BLaER1 treated with 17β-estradiol and CSF1 and Interleukin-3, amounts not matched to agents 10 nM and 100 nM (cell line): ENCODE results near the gene ESYT3.

ENCODE experiments used
- H3K27ac ChIP-seq, 11 experiments: shearing (Covaris generic); formaldehyde crosslinking; 2 replicates each; pipeline ENCODE4 v1.8.1; 2022
- H3K27me3 ChIP-seq, 11 experiments: shearing (Covaris generic); formaldehyde crosslinking; 2 replicates each; pipeline ENCODE4 v1.8.1; 2022
- H3K36me3 ChIP-seq, 11 experiments: shearing (Covaris generic); formaldehyde crosslinking; 2 replicates each; pipeline ENCODE4 v1.8.1; 2022
- H3K4me1 ChIP-seq, 10 experiments: shearing (Covaris generic); formaldehyde crosslinking; 2 replicates each; pipeline ENCODE4 v1.8.1; 2022
- H3K4me2 ChIP-seq, 11 experiments: shearing (Covaris generic); formaldehyde crosslinking; 2 replicates each; pipeline ENCODE4 v1.8.1; 2022
- H3K4me3 ChIP-seq, 10 experiments: shearing (Covaris generic); formaldehyde crosslinking; 2 replicates each; pipeline ENCODE4 v1.8.1; 2022
- H3K9ac ChIP-seq, 11 experiments: shearing (Covaris generic); formaldehyde crosslinking; 2 replicates each; pipeline ENCODE4 v1.8.1; 2022
- H3K9me3 ChIP-seq, 11 experiments: shearing (Covaris generic); formaldehyde crosslinking; replicated peaks in 1 of 11; 2 replicates each; pipeline ENCODE4 v1.8.1; 2022
- H4K20me1 ChIP-seq, 11 experiments: shearing (Covaris generic); formaldehyde crosslinking; 2 replicates each; pipeline ENCODE4 v1.8.1; 2022
- Cebpa-rat ChIP-seq, 11 experiments: shearing (Covaris generic); IDR thresholded peaks; 2 replicates each; pipeline ENCODE4 v1.8.1; 2022

Gene ESYT3, protein sequence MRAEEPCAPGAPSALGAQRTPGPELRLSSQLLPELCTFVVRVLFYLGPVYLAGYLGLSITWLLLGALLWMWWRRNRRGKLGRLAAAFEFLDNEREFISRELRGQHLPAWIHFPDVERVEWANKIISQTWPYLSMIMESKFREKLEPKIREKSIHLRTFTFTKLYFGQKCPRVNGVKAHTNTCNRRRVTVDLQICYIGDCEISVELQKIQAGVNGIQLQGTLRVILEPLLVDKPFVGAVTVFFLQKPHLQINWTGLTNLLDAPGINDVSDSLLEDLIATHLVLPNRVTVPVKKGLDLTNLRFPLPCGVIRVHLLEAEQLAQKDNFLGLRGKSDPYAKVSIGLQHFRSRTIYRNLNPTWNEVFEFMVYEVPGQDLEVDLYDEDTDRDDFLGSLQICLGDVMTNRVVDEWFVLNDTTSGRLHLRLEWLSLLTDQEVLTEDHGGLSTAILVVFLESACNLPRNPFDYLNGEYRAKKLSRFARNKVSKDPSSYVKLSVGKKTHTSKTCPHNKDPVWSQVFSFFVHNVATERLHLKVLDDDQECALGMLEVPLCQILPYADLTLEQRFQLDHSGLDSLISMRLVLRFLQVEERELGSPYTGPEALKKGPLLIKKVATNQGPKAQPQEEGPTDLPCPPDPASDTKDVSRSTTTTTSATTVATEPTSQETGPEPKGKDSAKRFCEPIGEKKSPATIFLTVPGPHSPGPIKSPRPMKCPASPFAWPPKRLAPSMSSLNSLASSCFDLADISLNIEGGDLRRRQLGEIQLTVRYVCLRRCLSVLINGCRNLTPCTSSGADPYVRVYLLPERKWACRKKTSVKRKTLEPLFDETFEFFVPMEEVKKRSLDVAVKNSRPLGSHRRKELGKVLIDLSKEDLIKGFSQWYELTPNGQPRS

GRCh38 chr3:138434276-138434874, at the start of gene ESYT3:
TSS of gene ESYT3 (plus strand) at chr3:138434616. CDS start at chr3:138434799, 183 bp downstream.
- Histone ChIP-seq H3K9ac (no peak within 1 kb of the TSS), H3K9me3 (peaks cover 18 to 27% (median 22%) of the 10 kb centered on the region in 11 experiments), H3K36me3 (no peaks in the 10 kb centered on the region), H3K27me3 (peaks cover 17 to 27% (median 20%) of the 10 kb centered on the region in 11 experiments), H3K4me1 (peaks cover 0 to 8% (median 0%) of the 10 kb centered on the region in 10 experiments; a peak in 3 of 20 replicates), H3K4me2 (peak within 1 kb of the TSS; percentile 12 to 62 (median 39); a peak in 15 of 22 replicates), H3K27ac (no peak within 1 kb of the TSS), H3K4me3 (peak within 1 kb of the TSS in 5 of 10 experiments; percentile 7 to 27 (median 9); a peak in 5 of 20 replicates), H4K20me1 (no peaks in the 10 kb centered on the region)
- TF ChIP-seq Cebpa-rat (IDR thresholded peaks at IDR 0.05), result no peak

DNA sequence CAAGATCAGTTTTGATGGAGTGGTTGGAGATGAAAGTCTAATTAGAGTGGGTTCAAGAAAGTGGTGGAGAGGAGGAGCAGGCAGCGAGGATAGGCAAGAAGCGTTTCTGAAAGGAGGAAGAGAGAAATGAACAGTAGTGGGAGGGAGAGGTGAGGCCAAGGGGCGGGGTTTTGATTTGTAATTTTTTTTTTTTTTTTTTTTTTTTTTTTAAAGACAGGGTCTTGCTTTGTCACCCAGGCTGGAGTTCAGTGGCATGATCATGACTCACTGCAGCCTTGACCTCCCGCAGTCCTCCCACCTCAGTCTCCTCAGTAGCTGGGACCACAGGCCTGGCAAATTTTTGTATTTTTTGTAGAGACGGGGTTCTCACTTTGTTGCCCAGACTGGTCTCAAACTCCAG, 49.4 kb upstream of the ESYT3 start:
- no peaks in the 10 kb centered on the region for H4K20me1 ChIP-seq
- H3K4me2 ChIP-seq, result peak overlapping the region in 3 of 11 experiments; percentile 25 to 89 (median 79); a peak in 6 of 22 replicates
- H3K27me3 ChIP-seq, result no peaks in the 10 kb centered on the region
- TF ChIP-seq Cebpa-rat (IDR thresholded peaks at IDR 0.05), result no peak
- no peak overlapping the region for H3K4me3 ChIP-seq
- H3K9me3 ChIP-seq, result no peaks in the 10 kb centered on the region
- H3K27ac ChIP-seq, result no peak overlapping the region
- no peak overlapping the region for H3K9ac ChIP-seq
- peaks cover 0 to 48% (median 2%) of the 10 kb centered on the region in 10 experiments; a peak in 7 of 20 replicates for H3K4me1 ChIP-seq
- no peaks in the 10 kb centered on the region for H3K36me3 ChIP-seq

DNA sequence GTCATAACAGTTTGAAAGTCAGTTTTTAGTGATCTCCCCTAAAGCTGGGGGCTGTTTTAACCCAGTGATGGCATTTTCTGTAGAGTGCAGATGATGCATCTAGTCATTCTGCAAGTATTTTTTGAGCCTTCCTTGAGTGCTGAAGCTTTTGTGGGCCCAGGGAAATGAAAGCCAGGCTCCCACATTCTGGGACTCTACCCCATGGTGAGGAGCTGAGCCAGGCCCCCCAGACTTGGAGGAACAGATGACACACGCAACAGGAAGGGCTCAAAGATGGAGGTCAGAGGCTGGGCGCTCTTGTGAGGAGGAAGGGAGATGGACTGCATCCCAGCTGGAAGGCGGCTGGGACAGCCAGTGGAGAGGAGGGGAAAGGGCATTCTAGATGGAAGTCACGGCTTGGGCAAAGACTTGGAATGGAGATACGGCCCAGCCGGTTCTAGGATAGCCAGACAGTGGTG, 45.2 kb upstream of the ESYT3 start:
- Histone ChIP-seq H3K9me3 (no peaks in the 10 kb centered on the region), H3K36me3 (no peaks in the 10 kb centered on the region), H3K4me2 (no peak overlapping the region)

DNA sequence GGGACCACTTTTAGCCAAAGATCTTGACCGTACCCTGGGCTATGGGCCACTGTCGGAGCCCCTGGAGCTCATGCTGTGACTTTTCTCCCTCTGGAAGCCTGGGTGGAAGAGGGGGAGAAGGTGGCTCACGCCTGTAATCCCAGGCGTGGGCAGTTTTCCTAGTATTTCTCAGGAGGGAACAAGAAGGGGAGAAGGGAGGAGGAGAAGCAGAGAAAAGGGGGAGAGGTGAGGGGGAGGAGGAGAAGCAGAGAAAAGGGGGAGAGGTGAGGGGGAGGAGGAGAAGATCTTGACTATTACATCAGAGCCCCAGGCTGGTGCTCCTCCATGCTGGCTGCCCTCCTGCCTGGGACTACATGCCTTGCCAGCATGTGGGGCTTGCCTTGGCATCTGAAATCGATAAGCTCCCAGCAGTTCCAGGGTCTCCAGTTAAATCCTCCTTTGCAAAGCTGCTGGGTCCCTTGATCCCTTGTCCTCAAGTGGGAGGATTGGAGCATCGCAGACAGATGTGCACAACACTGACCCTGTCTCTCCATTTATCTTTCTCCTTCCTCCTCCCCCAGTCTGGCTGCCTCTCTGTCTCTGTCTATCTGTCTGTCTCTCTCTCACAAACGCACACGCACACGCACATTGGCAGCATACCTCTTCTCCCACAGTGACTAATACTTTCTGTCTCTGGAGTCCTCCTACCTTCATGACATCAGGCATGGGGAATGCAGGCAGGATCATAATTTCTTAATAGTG, 44.4 kb upstream of the ESYT3 start:
- H3K9me3 ChIP-seq, result no peaks in the 10 kb centered on the region
- H3K36me3 ChIP-seq, result no peaks in the 10 kb centered on the region
- no peak overlapping the region for H3K4me3 ChIP-seq
- H3K27ac ChIP-seq, result no peak overlapping the region
- H3K27me3 ChIP-seq, result no peaks in the 10 kb centered on the region
- H4K20me1 ChIP-seq, result no peaks in the 10 kb centered on the region
- no peak for TF ChIP-seq Cebpa-rat (IDR thresholded peaks at IDR 0.05)
- H3K4me1 ChIP-seq, result peaks cover 0 to 25% (median 5%) of the 10 kb centered on the region in 10 experiments; a peak in 10 of 20 replicates
- no peak overlapping the region for H3K9ac ChIP-seq
- no peak overlapping the region for H3K4me2 ChIP-seq

More for the DNA sequence above, 45.2 kb upstream of the ESYT3 start:
- Histone ChIP-seq H3K27me3 (no peaks in the 10 kb centered on the region), H4K20me1 (no peaks in the 10 kb centered on the region), H3K4me1 (peaks cover 0 to 31% (median 5%) of the 10 kb centered on the region in 10 experiments; a peak in 11 of 20 replicates), H3K27ac (no peak overlapping the region), H3K4me3 (no peak overlapping the region), H3K9ac (no peak overlapping the region)
- no peak for TF ChIP-seq Cebpa-rat (IDR thresholded peaks at IDR 0.05)

GRCh38 chr3:138390582-138390932, 43.9 kb upstream of the ESYT3 start:
- no peak overlapping the region for H3K27ac ChIP-seq
- no peaks in the 10 kb centered on the region for H3K9me3 ChIP-seq
- H3K9ac ChIP-seq, result no peak overlapping the region
- H4K20me1 ChIP-seq, result no peaks in the 10 kb centered on the region
- no peak overlapping the region for H3K4me2 ChIP-seq
- H3K4me1 ChIP-seq, result peaks cover 0 to 22% (median 5%) of the 10 kb centered on the region in 10 experiments; a peak in 11 of 20 replicates
- no peaks in the 10 kb centered on the region for H3K36me3 ChIP-seq
- H3K4me3 ChIP-seq, result no peak overlapping the region
- no peaks in the 10 kb centered on the region for H3K27me3 ChIP-seq
- no peak for TF ChIP-seq Cebpa-rat (IDR thresholded peaks at IDR 0.05)

DNA sequence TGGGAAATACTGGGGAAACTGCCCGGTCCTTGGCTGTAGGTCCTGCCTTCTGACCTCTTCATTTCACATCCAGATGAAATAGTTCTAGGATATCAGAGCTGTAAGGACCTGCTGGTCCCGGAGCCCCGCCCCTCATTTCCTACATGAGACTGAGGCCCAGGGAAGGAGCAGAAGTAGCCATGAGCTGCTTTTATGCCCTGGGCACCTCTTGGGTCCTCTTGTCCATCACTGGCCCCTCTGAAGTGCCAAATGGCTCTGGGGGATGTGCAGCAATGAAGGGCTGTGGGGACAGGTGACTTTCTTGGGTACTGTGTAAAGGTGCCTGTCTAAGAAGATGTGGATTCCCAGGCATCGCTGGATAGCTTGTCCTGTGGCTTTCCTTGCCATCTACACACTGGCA, 40.3 kb upstream of the ESYT3 start:
- Histone ChIP-seq H3K9ac (no peak overlapping the region), H3K4me1 (peaks cover 14 to 38% (median 23%) of the 10 kb centered on the region in 10 experiments), H4K20me1 (no peaks in the 10 kb centered on the region), H3K9me3 (no peaks in the 10 kb centered on the region), H3K27me3 (no peaks in the 10 kb centered on the region), H3K36me3 (peaks cover 0 to 13% (median 0%) of the 10 kb centered on the region in 11 experiments; a peak in 4 of 22 replicates), H3K27ac (no peak overlapping the region), H3K4me2 (peak overlapping the region in 1 of 11 experiments; percentile 23; a peak in 1 of 22 replicates), H3K4me3 (no peak overlapping the region)
- TF ChIP-seq Cebpa-rat (IDR thresholded peaks at IDR 0.05), result no peak

- no peak for TF ChIP-seq Cebpa-rat (IDR thresholded peaks at IDR 0.05)
- H3K27me3 ChIP-seq, result no peaks in the 10 kb centered on the region
- no peaks in the 10 kb centered on the region for H4K20me1 ChIP-seq
- no peak overlapping the region for H3K9ac ChIP-seq
- H3K4me3 ChIP-seq, result no peak overlapping the region
- H3K4me1 ChIP-seq, result peaks cover 14 to 38% (median 23%) of the 10 kb centered on the region in 10 experiments
- H3K27ac ChIP-seq, result no peak overlapping the region
- H3K4me2 ChIP-seq, result no peak overlapping the region
- peaks cover 0 to 18% (median 0%) of the 10 kb centered on the region in 11 experiments; a peak in 4 of 22 replicates for H3K36me3 ChIP-seq
- H3K9me3 ChIP-seq, result no peaks in the 10 kb centered on the region
These were observed 39.7 kb upstream of the ESYT3 start for GRCh38 chr3:138394686-138395085.
